Naive B cell (primary cell): ENCODE measurements around the gene LINGO3. TPM values are rescaled to one million over a fixed set of nuclear protein-coding genes. Genes with fewer than 3 reads are reported as not detected.
A peak's percentile ranks its signal among the peaks of the same experiment; 100 is the strongest.

Experiments used
- ATAC-seq, 2 donors: fragments of 150-1000 bp; cut with Tn5 transposase; 2 replicates each; pipeline ENCODE4 v1.10.0; 2021; ENCODE audit warnings: low read depth in 2 of 2, mild to moderate bottlenecking in 2 of 2, moderate library complexity in 2 of 2
- DNase-seq: peaks from one replicate; pipeline ENCODE4 v3.0.0; 2022
- H3K27ac Mint-ChIP-seq, 6 donors: one replicate each; pipeline ENCODE4 v1.8.0; 2020 to 2022; ENCODE audit warnings: mild to moderate bottlenecking in 6 of 6, mixed read lengths in 6 of 6, moderate library complexity in 5 of 6, inconsistent platforms in 2 of 6
- H3K27me3 Mint-ChIP-seq, 3 donors: one replicate each; pipeline ENCODE4 v1.8.0; 2021 to 2022; ENCODE audit warnings: mixed read lengths in 3 of 3, mild to moderate bottlenecking in 1 of 3
- H3K36me3 Mint-ChIP-seq, 2 donors: one replicate each; pipeline ENCODE4 v1.8.0; 2020 to 2022; ENCODE audit warnings: mixed read lengths in 2 of 2, inconsistent platforms in 1 of 2, mild to moderate bottlenecking in 1 of 2
- H3K4me1 Mint-ChIP-seq, 3 donors: one replicate each; pipeline ENCODE4 v1.8.0; 2020 to 2022; ENCODE audit warnings: mixed read lengths in 3 of 3, inconsistent platforms in 1 of 3, mild to moderate bottlenecking in 1 of 3, moderate library complexity in 1 of 3
- H3K4me3 Mint-ChIP-seq, 8 donors: one replicate each; pipeline ENCODE4 v1.8.0; 2020 to 2022; ENCODE audit warnings: mild to moderate bottlenecking in 8 of 8, mixed read lengths in 8 of 8, moderate library complexity in 8 of 8, inconsistent platforms in 2 of 8
- H3K9me3 Mint-ChIP-seq, 7 donors: one replicate each; pipeline ENCODE4 v1.8.0; 2020 to 2022; ENCODE audit warnings: mixed read lengths in 7 of 7, mild to moderate bottlenecking in 5 of 7, inconsistent platforms in 2 of 7, moderate library complexity in 1 of 7
- polyA plus RNA-seq, 6 donors: library from polyadenylated mRNA; unstranded; fragments of 300-500 nt; fragmentation: Illumina TruSeq; gene quantifications; one replicate each; pipeline ENCODE4 v1.2.3, GENCODE V29; 2021; ENCODE audit warnings: low read depth in 6 of 6

The LINGO3 gene
- polyA plus RNA-seq, 6 donors from 2014 or later: 6.4 to 45.0 (median 15.4) TPM

DNA sequence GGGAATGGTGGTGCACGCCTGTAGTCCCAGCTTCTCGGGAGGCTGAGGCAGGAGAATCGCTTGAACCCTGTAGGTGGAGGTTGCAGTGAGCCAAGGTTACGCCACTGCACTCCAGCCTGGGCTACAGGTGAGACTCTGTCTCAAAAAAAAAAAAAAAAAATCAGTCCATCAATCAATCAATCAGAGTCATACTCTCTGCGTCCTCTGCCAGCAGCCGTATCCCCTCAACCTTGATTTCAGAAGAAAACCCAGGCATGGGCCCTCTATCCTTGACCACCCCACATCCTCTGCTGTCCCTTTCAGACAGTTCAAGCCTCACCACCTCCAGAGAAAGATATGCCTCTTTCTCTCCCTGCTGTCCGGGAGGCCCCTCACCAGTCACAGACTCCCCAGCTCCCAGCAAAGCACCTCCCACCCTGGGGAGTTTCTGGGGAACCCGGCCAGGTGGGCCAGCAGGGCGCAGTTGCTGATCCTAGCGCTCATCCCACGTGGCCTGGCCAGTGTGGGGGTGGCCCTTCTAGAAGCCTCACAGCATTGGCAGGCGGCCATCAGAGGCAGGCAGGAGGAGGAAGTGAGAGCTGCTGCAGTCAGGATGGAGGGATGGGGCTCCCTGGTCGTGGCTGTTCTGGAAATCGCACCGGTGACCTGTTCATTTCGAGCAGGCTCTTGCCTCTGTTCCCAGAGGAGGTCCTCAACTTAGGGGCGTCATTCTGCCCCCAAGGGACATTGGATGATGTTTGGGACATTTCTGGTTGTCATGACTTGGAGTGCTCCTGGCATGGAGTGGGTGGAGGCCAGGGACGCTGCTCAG is 41.6 kb downstream of the LINGO3 start:
- ATAC-seq (peak; percentile 22 to 24), DNase-seq (peak; percentile 71)
- H3K4me1 Mint-ChIP-seq: peaks cover 14 to 54% (median 31%) of the 10 kb centered on the region in 3 donors
- peak overlapping the region; percentile 69 to 93 (median 80) for H3K4me3 Mint-ChIP-seq
- H3K36me3 Mint-ChIP-seq: peaks cover 0 to under 1% of the 10 kb centered on the region in 2 donors
- no peaks in the 10 kb centered on the region for H3K27me3 Mint-ChIP-seq
- no peaks in the 10 kb centered on the region for H3K9me3 Mint-ChIP-seq
- H3K27ac Mint-ChIP-seq: peak overlapping the region; percentile 28 to 97 (median 90)

DNA sequence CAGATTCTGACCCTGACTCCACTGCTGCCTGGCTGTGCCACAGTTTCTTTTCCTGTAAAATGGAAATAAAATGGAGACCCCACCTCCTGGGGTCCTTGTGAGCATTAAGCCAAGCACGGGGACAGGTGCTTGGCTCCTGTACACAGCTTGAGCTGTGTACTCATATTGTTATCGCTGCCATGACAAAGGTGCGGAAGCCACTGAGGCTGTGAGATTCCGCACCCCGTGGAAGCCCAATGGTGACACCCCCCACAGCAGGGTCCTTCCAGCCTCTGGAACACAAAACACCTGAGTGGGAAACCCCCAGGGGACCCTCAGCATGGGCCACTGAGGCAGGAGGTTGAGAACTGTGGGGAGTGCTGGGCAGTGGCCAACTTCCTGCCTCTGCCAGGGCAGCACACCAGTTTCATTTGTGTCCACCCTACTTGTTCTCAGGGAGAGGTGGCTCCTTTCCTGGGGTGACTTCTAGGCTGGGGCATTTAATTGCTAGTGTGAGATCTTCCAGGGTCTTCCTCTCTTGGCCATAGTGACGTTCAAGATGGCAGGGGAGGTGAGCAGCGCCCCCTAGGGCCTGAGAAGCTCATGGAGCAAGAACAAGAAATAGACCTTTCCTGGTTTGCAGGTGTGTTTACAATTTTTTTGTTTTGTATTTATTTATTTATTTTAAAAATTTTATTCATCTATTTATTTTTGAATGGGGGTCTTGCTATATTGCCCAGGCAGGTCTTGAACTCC is 46.3 kb downstream of the LINGO3 start:
- H3K4me1 Mint-ChIP-seq: peaks cover 22 to 84% (median 38%) of the 10 kb centered on the region in 3 donors
- DNase-seq (no peak), ATAC-seq (no peak)
- H3K36me3 Mint-ChIP-seq: no peaks in the 10 kb centered on the region
- H3K27ac Mint-ChIP-seq: peak overlapping the region in 1 of 6 donors; percentile 84
- peak overlapping the region in 1 of 8 donors; percentile 25 for H3K4me3 Mint-ChIP-seq
- H3K9me3 Mint-ChIP-seq: no peaks in the 10 kb centered on the region
- no peaks in the 10 kb centered on the region for H3K27me3 Mint-ChIP-seq

DNA sequence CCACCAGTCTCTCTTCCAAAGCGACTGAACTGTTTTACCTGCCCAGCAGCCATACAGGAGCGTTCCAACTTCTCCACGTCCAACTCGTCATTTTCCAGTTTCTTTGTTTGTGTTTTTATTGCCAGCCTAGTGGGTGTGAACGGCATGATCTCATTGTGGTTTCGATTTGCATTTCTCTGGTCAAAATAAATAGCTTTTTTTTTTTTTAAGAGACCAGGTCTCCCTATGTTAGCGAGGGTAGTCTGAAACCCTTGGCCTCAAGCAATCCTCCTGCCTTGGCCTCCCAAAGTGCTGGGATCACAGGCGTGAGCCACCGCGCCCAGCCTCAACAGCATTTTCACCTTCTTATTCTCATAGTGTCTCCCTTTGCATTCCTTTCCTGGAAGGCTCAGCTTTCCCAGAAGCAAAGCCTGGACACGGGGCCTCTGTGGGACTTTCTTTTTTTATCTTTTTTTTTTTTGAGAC is 47.6 kb downstream of the LINGO3 start:
- no peaks in the 10 kb centered on the region for H3K36me3 Mint-ChIP-seq
- H3K4me3 Mint-ChIP-seq: peak overlapping the region in 7 of 8 donors; percentile 10 to 76 (median 61)
- H3K4me1 Mint-ChIP-seq: peaks cover 18 to 81% (median 36%) of the 10 kb centered on the region in 3 donors
- H3K27ac Mint-ChIP-seq: peak overlapping the region; percentile 68 to 98 (median 96)
- ATAC-seq (no peak), DNase-seq (no peak)
- no peaks in the 10 kb centered on the region for H3K27me3 Mint-ChIP-seq
- H3K9me3 Mint-ChIP-seq: no peaks in the 10 kb centered on the region

DNA sequence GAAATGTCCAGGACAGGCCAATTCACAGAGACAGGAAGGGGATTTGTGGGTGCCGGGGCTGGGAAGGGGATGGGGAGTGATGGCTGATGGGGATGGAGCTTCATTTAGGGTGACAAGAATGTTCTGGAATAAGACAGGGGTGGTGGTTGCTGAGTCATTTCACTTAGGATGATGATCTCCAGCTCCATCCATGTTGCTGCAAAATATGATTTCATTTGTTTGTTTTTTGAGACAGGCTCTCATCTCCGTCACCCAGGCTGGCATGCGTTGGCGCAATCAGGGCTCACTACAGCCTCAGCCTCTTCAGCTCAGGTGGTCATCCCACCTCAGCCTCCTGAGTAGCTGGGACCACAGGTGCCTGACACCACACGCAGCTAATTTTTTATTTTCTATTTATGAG is 48.6 kb downstream of the LINGO3 start:
- ATAC-seq (no peak), DNase-seq (no peak)
- H3K36me3 Mint-ChIP-seq: no peaks in the 10 kb centered on the region
- H3K27ac Mint-ChIP-seq: peak overlapping the region in 5 of 6 donors; percentile 96 to 99 (median 97)
- no peaks in the 10 kb centered on the region for H3K27me3 Mint-ChIP-seq
- H3K4me3 Mint-ChIP-seq: peak overlapping the region in 6 of 8 donors; percentile 19 to 71 (median 68)
- H3K9me3 Mint-ChIP-seq: no peaks in the 10 kb centered on the region
- H3K4me1 Mint-ChIP-seq: peaks cover 18 to 73% (median 39%) of the 10 kb centered on the region in 3 donors

Other genes with a start within 250 kb of the LINGO3 start
- gene MOB3A, start 211.8 kb downstream of the LINGO3 start, polyA plus RNA-seq: 100 to 1,000 TPM in 1 of 6 donors, 10 to 100 TPM in 5; 52.2 to 106 (median 75.1) TPM
- gene IZUMO4, start 211.2 kb downstream of the LINGO3 start, polyA plus RNA-seq: 1 to 10 TPM in 1 of 6 donors, under 1 TPM in 5; 0.48 to 1.2 (median 0.85) TPM
- gene AP3D1, start 156.6 kb downstream of the LINGO3 start, polyA plus RNA-seq: 10 to 100 TPM in 5 of 6 donors, 1 to 10 TPM in 1; 6.7 to 36.3 (median 15.5) TPM
- 1 to 10 TPM in 1 of 6 donors, under 1 TPM in 5; 0.11 to 2.4 (median 0.70) TPM for gene DOT1L, start 144.2 kb downstream of the LINGO3 start, polyA plus RNA-seq
- gene PLEKHJ1, start 71.8 kb downstream of the LINGO3 start, polyA plus RNA-seq: 100 to 1,000 TPM in 5 of 6 donors, 10 to 100 TPM in 1; 98.9 to 148 (median 126) TPM
- 10 to 100 TPM; 13.1 to 37.2 (median 20.3) TPM for gene SF3A2, start 71.3 kb downstream of the LINGO3 start, polyA plus RNA-seq
- not detected for gene AMH, start 58.8 kb downstream of the LINGO3 start, polyA plus RNA-seq
- gene JSRP1, start 51.7 kb downstream of the LINGO3 start, polyA plus RNA-seq: under 1 TPM in 3 of 6 donors, not detected in 3; 0.41 to 0.87 (median 0.53) TPM
- 1 to 10 TPM in 1 of 6 donors, under 1 TPM in 4, not detected in 1; 0.30 to 1.0 (median 0.49) TPM for gene PEAK3, start 26.0 kb downstream of the LINGO3 start, polyA plus RNA-seq
- 100 to 1,000 TPM; 275 to 337 (median 314) TPM for gene LSM7, start 20.4 kb upstream of the LINGO3 start, polyA plus RNA-seq
- gene SPPL2B, start 20.5 kb upstream of the LINGO3 start, polyA plus RNA-seq: 10 to 100 TPM; 13.0 to 38.0 (median 18.7) TPM
- not detected for gene TMPRSS9, start 52.1 kb upstream of the LINGO3 start, polyA plus RNA-seq
- gene TIMM13, start 119.4 kb upstream of the LINGO3 start, polyA plus RNA-seq: 10 to 100 TPM; 50.0 to 99.3 (median 70.8) TPM
- 1 to 10 TPM; 3.2 to 5.4 (median 4.5) TPM for gene LMNB2, start 148.8 kb upstream of the LINGO3 start, polyA plus RNA-seq
- gene GADD45B, start 168.0 kb upstream of the LINGO3 start, polyA plus RNA-seq: 100 to 1,000 TPM in 3 of 6 donors, 10 to 100 TPM in 3; 40.2 to 177 (median 125) TPM